Mesothelial cell of epicardium (in vitro differentiated cells): ENCODE data around the gene LMBR1. TPM values are rescaled to one million over a fixed set of nuclear protein-coding genes. Genes with fewer than 3 reads are reported as not detected.

Source experiments
- DNase-seq, 2 experiments: peaks; one replicate each; pipeline ENCODE4 v3.0.0; 2021; ENCODE audit warnings: low spot score in 2 of 2; ENCODE audit not compliant: unreplicated experiment in 2 of 2
- H3K27ac Mint-ChIP-seq: 2 replicates; pipeline ENCODE4 v1.8.0; 2021; ENCODE audit warnings: mixed read lengths
- H3K27me3 Mint-ChIP-seq: 2 replicates; pipeline ENCODE4 v1.8.0; 2021; ENCODE audit warnings: low read depth, mixed read lengths
- H3K36me3 Mint-ChIP-seq: 2 replicates; pipeline ENCODE4 v1.8.0; 2021; ENCODE audit warnings: mixed read lengths
- H3K4me1 Mint-ChIP-seq: 2 replicates; pipeline ENCODE4 v1.8.0; 2021; ENCODE audit warnings: mixed read lengths
- H3K4me3 Mint-ChIP-seq: 2 replicates; pipeline ENCODE4 v1.8.0; 2021; ENCODE audit warnings: mild to moderate bottlenecking, moderate library complexity, mixed read lengths
- H3K9me3 Mint-ChIP-seq: 2 replicates; pipeline ENCODE4 v1.8.0; 2021; ENCODE audit warnings: mixed read lengths
- total RNA-seq: library from RNA; stranded (reverse); gene quantifications from 3 replicates; pipeline ENCODE4 v1.2.1, GENCODE V29; 2021
- TF ChIP-seq, protein P1 (sequence below): fragments of 200-600 bp; sonication (generic); IDR thresholded peaks from one replicate; pipeline ENCODE4 v1.5.0; 2021; ENCODE audit warnings: antibody characterized with exemption; ENCODE audit not compliant: unreplicated experiment

LMBR1 gene
- total RNA-seq, 1 donor from 2014 or later, result 69.3 TPM

DNA sequence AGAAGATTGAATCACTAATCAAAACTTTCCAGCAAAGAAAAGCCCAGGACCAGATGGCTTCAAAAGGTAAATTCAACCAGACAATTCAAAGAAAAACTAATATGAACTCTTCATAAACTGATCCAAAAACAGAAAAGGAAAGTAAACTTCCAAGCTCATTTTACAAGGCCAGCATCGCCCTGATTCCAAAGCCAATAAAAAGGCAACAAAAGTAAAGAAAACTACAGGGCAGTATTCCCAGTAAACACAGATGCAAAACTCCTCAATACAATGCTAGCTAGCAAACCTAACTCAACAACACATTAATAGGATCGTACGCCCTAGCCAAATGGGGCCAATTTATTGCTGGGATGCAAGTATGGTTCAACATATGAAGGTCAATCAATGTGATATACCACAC is 199.4 kb downstream of the LMBR1 start:
- H3K4me1 Mint-ChIP-seq, result no peaks in the 10 kb centered on the region

DNA sequence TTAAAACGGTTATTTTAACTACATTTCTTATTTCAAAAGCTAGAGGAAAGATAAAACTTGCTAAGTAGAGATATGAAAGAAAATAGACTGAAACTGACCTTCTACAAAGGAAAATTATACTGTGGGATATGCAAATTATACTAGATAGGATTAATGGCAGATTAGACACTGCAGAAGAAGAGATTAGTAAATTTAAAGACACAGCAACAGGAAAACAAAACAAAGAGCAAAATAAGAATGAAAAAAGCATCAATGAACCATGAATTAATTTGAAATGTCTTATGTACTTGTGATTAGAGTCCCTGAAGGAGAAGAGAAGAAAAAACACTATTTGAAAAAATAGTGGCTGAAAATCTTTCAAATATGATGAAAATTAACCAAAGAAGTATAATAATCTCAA is 200.1 kb downstream of the LMBR1 start:
- DNase-seq, result no peak
- no peak overlapping the region for H3K27ac Mint-ChIP-seq
- no peak overlapping the region for H3K4me3 Mint-ChIP-seq
- TF ChIP-seq, protein P1, sequence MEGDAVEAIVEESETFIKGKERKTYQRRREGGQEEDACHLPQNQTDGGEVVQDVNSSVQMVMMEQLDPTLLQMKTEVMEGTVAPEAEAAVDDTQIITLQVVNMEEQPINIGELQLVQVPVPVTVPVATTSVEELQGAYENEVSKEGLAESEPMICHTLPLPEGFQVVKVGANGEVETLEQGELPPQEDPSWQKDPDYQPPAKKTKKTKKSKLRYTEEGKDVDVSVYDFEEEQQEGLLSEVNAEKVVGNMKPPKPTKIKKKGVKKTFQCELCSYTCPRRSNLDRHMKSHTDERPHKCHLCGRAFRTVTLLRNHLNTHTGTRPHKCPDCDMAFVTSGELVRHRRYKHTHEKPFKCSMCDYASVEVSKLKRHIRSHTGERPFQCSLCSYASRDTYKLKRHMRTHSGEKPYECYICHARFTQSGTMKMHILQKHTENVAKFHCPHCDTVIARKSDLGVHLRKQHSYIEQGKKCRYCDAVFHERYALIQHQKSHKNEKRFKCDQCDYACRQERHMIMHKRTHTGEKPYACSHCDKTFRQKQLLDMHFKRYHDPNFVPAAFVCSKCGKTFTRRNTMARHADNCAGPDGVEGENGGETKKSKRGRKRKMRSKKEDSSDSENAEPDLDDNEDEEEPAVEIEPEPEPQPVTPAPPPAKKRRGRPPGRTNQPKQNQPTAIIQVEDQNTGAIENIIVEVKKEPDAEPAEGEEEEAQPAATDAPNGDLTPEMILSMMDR, result no peak
- H3K4me1 Mint-ChIP-seq, result no peaks in the 10 kb centered on the region
- H3K27me3 Mint-ChIP-seq, result no peaks in the 10 kb centered on the region
- peaks cover 50% of the 10 kb centered on the region for H3K9me3 Mint-ChIP-seq
- H3K36me3 Mint-ChIP-seq, result peaks cover 33% of the 10 kb centered on the region

More for the DNA sequence above, 199.4 kb downstream of the LMBR1 start:
- peaks cover 41% of the 10 kb centered on the region for H3K36me3 Mint-ChIP-seq
- TF ChIP-seq, protein P1, result no peak
- H3K27me3 Mint-ChIP-seq, result no peaks in the 10 kb centered on the region
- H3K9me3 Mint-ChIP-seq, result peaks cover 55% of the 10 kb centered on the region
- no peak overlapping the region for H3K4me3 Mint-ChIP-seq
- DNase-seq, result no peak
- H3K27ac Mint-ChIP-seq, result no peak overlapping the region

DNA sequence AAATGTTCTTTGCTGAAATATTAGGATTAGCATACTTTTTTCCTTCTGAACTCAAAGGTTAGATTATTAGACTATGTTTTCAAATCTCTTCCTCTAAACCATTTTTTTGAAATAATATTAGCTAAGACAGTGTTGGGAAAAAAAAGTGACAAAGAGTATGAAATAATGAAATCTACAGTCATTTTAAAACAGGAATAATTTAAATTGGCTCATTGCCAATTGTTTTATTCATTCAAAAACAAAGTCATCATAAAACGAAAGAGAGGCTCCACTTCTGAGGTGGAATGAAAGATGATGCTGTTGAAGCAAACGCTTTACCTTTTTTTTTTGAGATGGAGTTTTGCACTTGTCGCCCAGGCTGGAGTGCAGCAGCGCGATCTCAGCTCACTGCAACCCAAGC is 201.2 kb downstream of the LMBR1 start:
- TF ChIP-seq, protein P1, result no peak
- H3K36me3 Mint-ChIP-seq, result peaks cover 22% of the 10 kb centered on the region
- no peak overlapping the region for H3K27ac Mint-ChIP-seq
- no peak overlapping the region for H3K4me3 Mint-ChIP-seq
- no peaks in the 10 kb centered on the region for H3K4me1 Mint-ChIP-seq
- no peaks in the 10 kb centered on the region for H3K27me3 Mint-ChIP-seq
- H3K9me3 Mint-ChIP-seq, result peaks cover 39% of the 10 kb centered on the region
- no peak for DNase-seq

DNA sequence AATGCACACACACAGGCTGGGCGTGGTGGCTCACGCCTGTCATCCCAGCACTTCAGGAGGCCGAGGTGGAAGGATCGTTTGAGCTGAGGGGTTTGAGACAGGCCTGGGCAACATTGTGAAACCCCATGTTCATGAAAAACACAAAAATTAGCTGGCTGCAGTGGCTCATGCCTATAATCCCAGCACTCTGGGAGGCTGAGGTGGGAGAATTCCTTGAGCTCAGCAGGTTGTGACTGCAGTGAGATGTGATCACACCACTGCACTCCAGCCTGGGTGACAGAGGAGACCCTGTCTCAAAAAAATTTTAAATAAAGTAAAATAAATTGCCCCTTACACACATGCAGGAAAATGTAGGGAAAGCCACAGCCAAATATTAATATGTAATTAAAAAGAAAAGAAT is 208.3 kb downstream of the LMBR1 start:
- Mint-ChIP-seq H3K4me3 (no peak overlapping the region), H3K36me3 (no peaks in the 10 kb centered on the region), H3K9me3 (no peaks in the 10 kb centered on the region), H3K4me1 (no peaks in the 10 kb centered on the region), H3K27ac (no peak overlapping the region), H3K27me3 (no peaks in the 10 kb centered on the region)
- no peak for DNase-seq
- TF ChIP-seq, protein P1, result no peak

DNA sequence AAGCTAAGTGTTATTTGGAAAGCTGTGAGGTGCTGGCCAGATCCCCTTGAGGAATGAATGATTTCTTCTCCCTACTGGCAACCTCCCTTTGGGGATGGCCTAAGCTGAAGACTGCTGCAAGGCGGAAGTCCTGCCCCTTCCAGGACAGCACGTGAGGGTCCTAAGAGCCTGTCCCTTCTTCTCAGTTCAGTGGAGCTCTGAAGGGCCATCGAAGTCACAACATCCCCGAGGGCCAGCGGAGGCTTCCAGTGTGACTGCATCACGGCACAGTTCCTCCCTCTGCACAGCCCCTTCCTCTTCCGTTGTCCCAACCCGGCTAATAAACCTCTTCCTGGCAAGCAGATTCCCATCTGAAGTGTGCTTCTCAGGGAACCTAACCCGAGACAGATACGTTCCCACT is 208.7 kb downstream of the LMBR1 start:
- H3K9me3 Mint-ChIP-seq, result no peaks in the 10 kb centered on the region
- H3K27me3 Mint-ChIP-seq, result no peaks in the 10 kb centered on the region
- H3K36me3 Mint-ChIP-seq, result no peaks in the 10 kb centered on the region
- no peak overlapping the region for H3K27ac Mint-ChIP-seq
- H3K4me1 Mint-ChIP-seq, result no peaks in the 10 kb centered on the region
- H3K4me3 Mint-ChIP-seq, result no peak overlapping the region
- TF ChIP-seq, protein P1, result no peak
- no peak for DNase-seq

DNA sequence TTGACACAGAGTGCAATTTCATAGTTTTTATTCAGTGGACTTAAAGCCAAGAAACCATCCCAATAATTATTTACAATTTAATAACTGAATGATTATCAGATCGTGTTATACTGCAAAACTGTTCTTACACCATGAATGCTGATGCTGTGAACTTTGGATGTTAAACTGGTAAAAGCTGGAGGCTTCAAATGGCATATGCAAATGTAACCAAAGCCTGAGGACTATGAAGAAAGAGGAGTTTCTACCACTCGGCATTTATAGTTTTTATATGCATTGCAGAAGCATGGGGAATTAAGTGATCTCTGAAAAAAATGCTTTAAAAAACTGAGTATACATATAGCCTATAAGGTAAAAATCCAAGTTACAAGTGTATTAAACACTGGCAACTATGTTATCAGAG is 210.1 kb downstream of the LMBR1 start:
- Mint-ChIP-seq H3K27ac (no peak overlapping the region), H3K4me3 (no peak overlapping the region), H3K36me3 (peaks cover 9% of the 10 kb centered on the region), H3K27me3 (no peaks in the 10 kb centered on the region), H3K4me1 (no peaks in the 10 kb centered on the region), H3K9me3 (no peaks in the 10 kb centered on the region)
- DNase-seq, result no peak
- TF ChIP-seq, protein P1, result no peak
